COLO668 (cell line): ENCODE results near the gene SAMD4B.
A peak's percentile ranks its signal among the peaks of the same experiment; 100 is the strongest.
"Not testable (repeated sequence)": the region's sequence is repeated elsewhere in the genome, so short reads cannot be mapped to it uniquely, and the experiment has no call there.

Experiments used
- DNase-seq: peaks from one replicate; lab custom pipeline; 2025; ENCODE audit not compliant: unreplicated experiment; lab: John Stamatoyannopoulos, UW

The SAMD4B gene

GRCh38 chr19:39341719-39342604 is at the start of gene SAMD4B:
TSS of gene SAMD4B (plus strand) at chr19:39342421. CDS start at chr19:39356894, 14,473 bp downstream.
- DNase-seq: peak; percentile 99

- DNase-seq: no peak
These were observed 48.8 kb upstream of the SAMD4B start for GRCh38 chr19:39293394-39293793.

- DNase-seq: no peak
These were observed 46.1 kb upstream of the SAMD4B start, which contains the start of gene IFNL1 for GRCh38 chr19:39296055-39296645. TSS of gene IFNL1 (plus strand) at chr19:39296407. CDS start at chr19:39296422, 15 bp downstream.

GRCh38 chr19:39296906-39297305 is 45.3 kb upstream of the SAMD4B start:
- no peak for DNase-seq

- DNase-seq: no peak
These were observed 44.1 kb upstream of the SAMD4B start for GRCh38 chr19:39297931-39298634.

- DNase-seq: no peak
These were observed 42.8 kb upstream of the SAMD4B start for GRCh38 chr19:39299404-39299803.

GRCh38 chr19:39299832-39300231 is 42.4 kb upstream of the SAMD4B start:
- DNase-seq: no peak

- no peak for DNase-seq
These were observed 41.2 kb upstream of the SAMD4B start for GRCh38 chr19:39301021-39301420.

- no peak for DNase-seq
These were observed 40.7 kb upstream of the SAMD4B start for GRCh38 chr19:39301562-39301961.

GRCh38 chr19:39303373-39304184 is 38.6 kb upstream of the SAMD4B start:
- DNase-seq: no peak

- DNase-seq: no peak
These were observed 38.1 kb upstream of the SAMD4B start for GRCh38 chr19:39304185-39304513.

- DNase-seq: no peak
These were observed 37.3 kb upstream of the SAMD4B start for GRCh38 chr19:39304701-39305571.

GRCh38 chr19:39306075-39306474 is 36.1 kb upstream of the SAMD4B start:
- no peak for DNase-seq

GRCh38 chr19:39307046-39307821 is 35.0 kb upstream of the SAMD4B start:
- peak; percentile 13 for DNase-seq

- no peak for DNase-seq
These were observed 34.2 kb upstream of the SAMD4B start for GRCh38 chr19:39307822-39308530.

- no peak for DNase-seq
These were observed 33.5 kb upstream of the SAMD4B start for GRCh38 chr19:39308531-39309304.

GRCh38 chr19:39309305-39309670 is 32.9 kb upstream of the SAMD4B start:
- DNase-seq: not testable (repeated sequence)
